HEK293T (cell line): ENCODE results near the gene SPATA31D1.

Experiments used
- BHLHE40 ChIP-seq: fragments of 450-650 bp; IDR thresholded peaks from 2 replicates; pipeline ENCODE4 v1.6.1; 2016; ENCODE audit warnings: mild to moderate bottlenecking, moderate library complexity, borderline replicate concordance
- CTBP1 ChIP-seq: fragments of 450-650 bp; IDR thresholded peaks from 2 replicates; pipeline ENCODE4 v1.6.1; 2016; ENCODE audit warnings: borderline replicate concordance
- ELF4 ChIP-seq: fragments of 450-650 bp; IDR thresholded peaks from 2 replicates; pipeline ENCODE4 v1.6.1; 2017; ENCODE audit warnings: antibody characterized with exemption
- FOXA1 ChIP-seq: fragments of 450-650 bp; IDR thresholded peaks from 2 replicates; pipeline ENCODE4 v1.6.1; 2016; ENCODE audit warnings: mild to moderate bottlenecking
- FOXK2 ChIP-seq: fragments of 450-650 bp; IDR thresholded peaks from 2 replicates; pipeline ENCODE4 v1.6.1; 2016; ENCODE audit warnings: mild to moderate bottlenecking
- FOXM1 ChIP-seq: fragments of 450-650 bp; IDR thresholded peaks from 2 replicates; pipeline ENCODE4 v1.6.1; 2017; ENCODE audit warnings: mild to moderate bottlenecking, borderline replicate concordance
- TF ChIP-seq, protein P1 (sequence below): fragments of 450-650 bp; IDR thresholded peaks from 2 replicates; pipeline ENCODE4 v1.6.1; 2016

DNA sequence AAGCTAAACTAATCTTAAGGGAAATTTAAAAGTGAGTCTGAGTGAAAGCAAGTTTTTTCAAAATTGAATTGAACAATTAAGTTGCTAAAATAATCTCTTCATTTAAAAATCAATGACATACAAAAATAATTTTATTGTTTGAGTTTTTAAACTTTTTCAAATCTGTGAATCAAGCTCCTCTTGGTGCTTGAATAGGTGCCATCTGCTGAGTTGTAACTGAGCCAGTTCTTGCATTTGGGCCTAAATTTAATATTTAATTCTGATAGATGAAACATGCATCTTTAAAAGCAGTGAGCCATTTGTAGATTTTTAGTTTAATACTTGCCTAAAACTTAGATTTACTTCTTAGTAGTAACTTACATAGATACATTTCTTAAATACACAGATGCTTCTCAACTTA lies 31.8 kb downstream of the SPATA31D1 start:
- TF ChIP-seq ELF4 (no peak), FOXK2 (no peak), BHLHE40 (no peak), FOXM1 (no peak), FOXA1 (no peak), CTBP1 (no peak)
- TF ChIP-seq, protein P1, sequence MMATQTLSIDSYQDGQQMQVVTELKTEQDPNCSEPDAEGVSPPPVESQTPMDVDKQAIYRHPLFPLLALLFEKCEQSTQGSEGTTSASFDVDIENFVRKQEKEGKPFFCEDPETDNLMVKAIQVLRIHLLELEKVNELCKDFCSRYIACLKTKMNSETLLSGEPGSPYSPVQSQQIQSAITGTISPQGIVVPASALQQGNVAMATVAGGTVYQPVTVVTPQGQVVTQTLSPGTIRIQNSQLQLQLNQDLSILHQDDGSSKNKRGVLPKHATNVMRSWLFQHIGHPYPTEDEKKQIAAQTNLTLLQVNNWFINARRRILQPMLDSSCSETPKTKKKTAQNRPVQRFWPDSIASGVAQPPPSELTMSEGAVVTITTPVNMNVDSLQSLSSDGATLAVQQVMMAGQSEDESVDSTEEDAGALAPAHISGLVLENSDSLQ, result no peak
